Upper lobe of left lung (tissue), 4 donors: Measurements from ENCODE around the gene TRIM71.

Source experiments
- POLR2A ChIP-seq, 4 donors: fragments of 450-650 bp; IDR thresholded peaks; one replicate each; pipeline ENCODE4 v1.5.1; 2016 to 2017; ENCODE audit warnings: antibody characterized with exemption in 4 of 4, mild to moderate bottlenecking in 2 of 4
- POLR2AphosphoS5 ChIP-seq, 2 donors: sonication (generic); formaldehyde crosslinking; IDR thresholded peaks; one replicate each; pipeline ENCODE4 v1.5.1; 2017; ENCODE audit warnings: antibody characterized with exemption in 2 of 2
- TF ChIP-seq, protein P1 (sequence below), 6 experiments: fragments of 450-650 bp in 4 of 6; fragments of 200-600 bp in 2 of 6; sonication (generic) in 2 of 6; IDR thresholded peaks; one replicate each; pipeline ENCODE4 v1.5.1; 2016 to 2019; ENCODE audit warnings: antibody characterized with exemption in 6 of 6

DNA sequence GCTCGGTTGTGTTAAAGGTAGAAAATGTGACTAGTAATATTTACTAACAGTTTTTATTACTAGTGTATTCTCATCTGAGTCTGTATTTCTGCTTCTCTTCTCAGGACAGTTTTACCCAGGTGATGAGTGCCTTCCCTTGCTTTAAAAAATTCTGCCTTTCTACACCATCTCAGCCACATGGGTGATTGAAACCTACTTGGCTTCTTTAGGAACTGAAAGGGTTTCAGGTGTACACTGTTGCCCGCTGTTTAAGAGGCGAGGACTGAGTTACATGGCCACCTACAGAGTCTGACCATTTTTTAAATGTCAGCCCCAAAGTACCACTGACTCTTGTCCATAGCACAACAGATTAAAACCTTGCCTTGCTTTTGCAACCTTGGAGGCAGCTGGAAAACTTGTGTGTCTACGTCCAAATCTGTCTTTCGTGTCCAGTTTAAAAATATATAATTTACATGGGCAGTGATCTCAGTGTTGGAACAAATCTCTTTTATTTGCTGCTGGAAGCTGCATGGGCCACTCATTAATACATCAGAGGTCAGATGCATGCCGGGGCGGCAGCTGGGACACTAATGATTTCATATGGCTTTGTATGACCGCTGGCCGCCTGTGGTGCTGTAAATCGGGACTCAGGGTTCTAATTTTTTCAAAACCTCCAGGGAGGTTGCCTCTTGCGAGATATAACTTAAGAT, 44.6 kb downstream of the TRIM71 start:
- TF ChIP-seq POLR2AphosphoS5 (IDR thresholded peaks at IDR 0.05) (no peak), POLR2A (IDR thresholded peaks at IDR 0.05) (no peak)
- TF ChIP-seq, protein P1, sequence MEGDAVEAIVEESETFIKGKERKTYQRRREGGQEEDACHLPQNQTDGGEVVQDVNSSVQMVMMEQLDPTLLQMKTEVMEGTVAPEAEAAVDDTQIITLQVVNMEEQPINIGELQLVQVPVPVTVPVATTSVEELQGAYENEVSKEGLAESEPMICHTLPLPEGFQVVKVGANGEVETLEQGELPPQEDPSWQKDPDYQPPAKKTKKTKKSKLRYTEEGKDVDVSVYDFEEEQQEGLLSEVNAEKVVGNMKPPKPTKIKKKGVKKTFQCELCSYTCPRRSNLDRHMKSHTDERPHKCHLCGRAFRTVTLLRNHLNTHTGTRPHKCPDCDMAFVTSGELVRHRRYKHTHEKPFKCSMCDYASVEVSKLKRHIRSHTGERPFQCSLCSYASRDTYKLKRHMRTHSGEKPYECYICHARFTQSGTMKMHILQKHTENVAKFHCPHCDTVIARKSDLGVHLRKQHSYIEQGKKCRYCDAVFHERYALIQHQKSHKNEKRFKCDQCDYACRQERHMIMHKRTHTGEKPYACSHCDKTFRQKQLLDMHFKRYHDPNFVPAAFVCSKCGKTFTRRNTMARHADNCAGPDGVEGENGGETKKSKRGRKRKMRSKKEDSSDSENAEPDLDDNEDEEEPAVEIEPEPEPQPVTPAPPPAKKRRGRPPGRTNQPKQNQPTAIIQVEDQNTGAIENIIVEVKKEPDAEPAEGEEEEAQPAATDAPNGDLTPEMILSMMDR (IDR thresholded peaks at IDR 0.05): no peak
